Mammary epithelial cell (primary cell): ENCODE results near the gene TACC2.

ENCODE experiments used
- EZH2 ChIP-seq: IDR thresholded peaks from 2 replicates; pipeline ENCODE4 v1.6.1; 2012; ENCODE audit warnings: low read length, inconsistent platforms, borderline replicate concordance
- TF ChIP-seq, protein P1 (sequence below), 2 donors: IDR thresholded peaks in 1 of 2; conservative IDR thresholded peaks in 1 of 2; 2 replicates each; pipeline ENCODE4 v1.5.1; 2011 to 2012; ENCODE audit warnings: inconsistent platforms in 2 of 2, low read length in 2 of 2, mild to moderate bottlenecking in 2 of 2, control low read depth in 1 of 2, low read depth in 1 of 2; ENCODE audit not compliant: insufficient read depth in 1 of 2; ENCODE audit errors: extremely low read depth in 1 of 2

DNA sequence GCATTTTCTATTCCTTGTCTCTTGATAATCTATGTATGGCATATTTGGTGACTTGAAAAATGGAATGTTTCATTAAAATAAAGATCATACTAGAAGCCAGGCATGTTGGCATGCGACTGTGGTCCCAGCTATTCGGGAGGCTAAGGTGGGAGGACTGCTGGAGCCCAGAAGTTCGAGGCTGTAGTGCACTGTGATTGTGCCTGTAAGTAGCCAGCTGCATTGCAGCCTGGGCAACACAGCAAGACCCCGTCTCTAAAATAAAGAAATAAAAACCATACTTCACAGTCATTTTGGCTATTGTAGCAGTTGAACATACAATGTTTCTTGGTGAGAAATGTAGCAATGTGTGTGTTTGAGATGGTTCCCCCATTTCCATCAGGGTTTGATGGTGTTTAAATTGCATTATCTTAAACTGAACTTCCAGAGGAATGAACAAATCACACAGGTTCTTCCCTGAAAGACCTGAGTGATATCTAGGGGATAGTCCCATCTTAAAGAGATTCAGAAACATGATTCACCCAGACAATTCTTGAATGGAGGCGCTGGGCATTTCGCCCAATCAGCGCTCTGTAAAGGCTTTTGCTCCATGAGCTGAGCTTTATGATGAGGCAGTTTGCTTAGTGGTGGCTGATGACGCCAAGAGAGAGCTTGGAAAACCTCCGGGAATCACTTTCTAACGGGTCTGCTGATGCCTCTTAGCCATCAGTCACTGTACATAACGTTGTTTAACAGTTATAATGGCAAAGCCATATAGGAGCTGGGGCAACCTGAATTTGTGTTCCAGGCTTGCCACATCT lies 262.7 kb downstream of the TACC2 start:
- TF ChIP-seq, protein P1, sequence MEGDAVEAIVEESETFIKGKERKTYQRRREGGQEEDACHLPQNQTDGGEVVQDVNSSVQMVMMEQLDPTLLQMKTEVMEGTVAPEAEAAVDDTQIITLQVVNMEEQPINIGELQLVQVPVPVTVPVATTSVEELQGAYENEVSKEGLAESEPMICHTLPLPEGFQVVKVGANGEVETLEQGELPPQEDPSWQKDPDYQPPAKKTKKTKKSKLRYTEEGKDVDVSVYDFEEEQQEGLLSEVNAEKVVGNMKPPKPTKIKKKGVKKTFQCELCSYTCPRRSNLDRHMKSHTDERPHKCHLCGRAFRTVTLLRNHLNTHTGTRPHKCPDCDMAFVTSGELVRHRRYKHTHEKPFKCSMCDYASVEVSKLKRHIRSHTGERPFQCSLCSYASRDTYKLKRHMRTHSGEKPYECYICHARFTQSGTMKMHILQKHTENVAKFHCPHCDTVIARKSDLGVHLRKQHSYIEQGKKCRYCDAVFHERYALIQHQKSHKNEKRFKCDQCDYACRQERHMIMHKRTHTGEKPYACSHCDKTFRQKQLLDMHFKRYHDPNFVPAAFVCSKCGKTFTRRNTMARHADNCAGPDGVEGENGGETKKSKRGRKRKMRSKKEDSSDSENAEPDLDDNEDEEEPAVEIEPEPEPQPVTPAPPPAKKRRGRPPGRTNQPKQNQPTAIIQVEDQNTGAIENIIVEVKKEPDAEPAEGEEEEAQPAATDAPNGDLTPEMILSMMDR (conservative IDR thresholded peaks at IDR 0.05 in 1 of 2, IDR thresholded peaks at IDR 0.05 in 1 of 2; ENCODE audit: extremely low read depth in 1 of 2, insufficient read depth in 1 of 2, low read depth in 1 of 2, low read length in 2 of 2), result no peak
- TF ChIP-seq EZH2, result no peak
